Peyer's patch (tissue), 4 donors: ENCODE measurements around the gene GLO1. TPM values are rescaled to one million over a fixed set of nuclear protein-coding genes. Genes with fewer than 3 reads are reported as not detected.

Experiments
- DNase-seq, 3 donors: peaks; one replicate each; pipeline ENCODE4 v3.0.0-alpha.2; 2017 to 2019
- H3K27ac ChIP-seq, 4 donors: fragments of 200-600 bp; sonication (generic); one replicate each; pipeline ENCODE4 v1.5.1; 2016 to 2019
- H3K27me3 ChIP-seq, 2 donors: fragments of 200-600 bp; sonication (generic); one replicate each; pipeline ENCODE4 v1.5.1; 2019
- H3K36me3 ChIP-seq, 3 donors: fragments of 200-600 bp; sonication (generic); one replicate each; pipeline ENCODE4 v1.5.1; 2016 to 2019
- H3K4me1 ChIP-seq, 4 donors: fragments of 200-600 bp; sonication (generic); one replicate each; pipeline ENCODE4 v1.5.1; 2016 to 2019
- H3K4me3 ChIP-seq, 4 donors: fragments of 200-600 bp; sonication (generic); 1 replicate in 3 of 4; 2 replicates in 1 of 4; pipeline ENCODE4 v1.5.1; 2016 to 2019; ENCODE audit warnings: mild to moderate bottlenecking in 1 of 4
- H3K9me3 ChIP-seq, 4 donors: fragments of 200-600 bp; sonication (generic); one replicate each; pipeline ENCODE4 v1.5.1; 2016 to 2019; ENCODE audit warnings: mild to moderate bottlenecking in 1 of 4
- CTCF ChIP-seq, 6 experiments: fragments of 450-650 bp in 4 of 6; fragments of 200-600 bp in 2 of 6; sonication (generic) in 1 of 6; IDR thresholded peaks; one replicate each; pipeline ENCODE4 v1.5.1; 2017 to 2019; ENCODE audit warnings: antibody characterized with exemption in 6 of 6, mild to moderate bottlenecking in 3 of 6, moderate library complexity in 1 of 6
- POLR2A ChIP-seq, 2 donors: fragments of 450-650 bp; IDR thresholded peaks; one replicate each; pipeline ENCODE4 v1.5.1; 2017; ENCODE audit warnings: antibody characterized with exemption in 2 of 2, mild to moderate bottlenecking in 2 of 2, moderate library complexity in 2 of 2
- total RNA-seq, 4 donors: library from RNA; depleted of rRNA; stranded (reverse); fragments of >200 nt; gene quantifications; one replicate each; pipeline ENCODE4 v1.1.0, GENCODE V29; 2016

GLO1 gene
- total RNA-seq, 4 donors from 2014 or later: 62.1 to 190 (median 71.6) TPM

- no peak for TF ChIP-seq CTCF (IDR thresholded peaks at IDR 0.05)
- TF ChIP-seq POLR2A (IDR thresholded peaks at IDR 0.05): no peak
- Histone ChIP-seq H3K9me3 (no peaks in the 10 kb centered on the region), H3K4me3 (no peak overlapping the region), H3K27me3 (no peaks in the 10 kb centered on the region), H3K36me3 (no peaks in the 10 kb centered on the region), H3K4me1 (peaks cover 0 to 29% (median 0%) of the 10 kb centered on the region in 4 donors), H3K27ac (no peak overlapping the region)
- no peak for DNase-seq
Measured at GRCh38 chr6:38637756-38638155, 65.2 kb downstream of the GLO1 start.

GRCh38 chr6:38636027-38636426, 66.9 kb downstream of the GLO1 start:
- TF ChIP-seq CTCF (IDR thresholded peaks at IDR 0.05) (no peak), POLR2A (IDR thresholded peaks at IDR 0.05) (no peak)
- peaks cover 0 to 29% (median 0%) of the 10 kb centered on the region in 4 donors for H3K4me1 ChIP-seq
- no peak overlapping the region for H3K4me3 ChIP-seq

GRCh38 chr6:38634518-38634917, 68.4 kb downstream of the GLO1 start:
- no peak for DNase-seq
- Histone ChIP-seq H3K36me3 (no peaks in the 10 kb centered on the region), H3K4me1 (peaks cover 0 to 23% (median 0%) of the 10 kb centered on the region in 4 donors), H3K27me3 (no peaks in the 10 kb centered on the region), H3K4me3 (no peak overlapping the region), H3K27ac (no peak overlapping the region), H3K9me3 (no peaks in the 10 kb centered on the region)
- TF ChIP-seq POLR2A (IDR thresholded peaks at IDR 0.05) (no peak), CTCF (IDR thresholded peaks at IDR 0.05) (no peak)

More at GRCh38 chr6:38636027-38636426, 66.9 kb downstream of the GLO1 start:
- no peak overlapping the region for H3K27ac ChIP-seq
- DNase-seq: no peak
- H3K36me3 ChIP-seq: no peaks in the 10 kb centered on the region
- H3K9me3 ChIP-seq: no peaks in the 10 kb centered on the region
- no peaks in the 10 kb centered on the region for H3K27me3 ChIP-seq

GRCh38 chr6:38632490-38632889, 70.5 kb downstream of the GLO1 start:
- Histone ChIP-seq H3K4me3 (no peak overlapping the region), H3K27ac (no peak overlapping the region), H3K4me1 (peaks cover 0 to 15% (median 0%) of the 10 kb centered on the region in 4 donors), H3K36me3 (no peaks in the 10 kb centered on the region), H3K9me3 (no peaks in the 10 kb centered on the region), H3K27me3 (no peaks in the 10 kb centered on the region)
- no peak for DNase-seq
- TF ChIP-seq POLR2A (IDR thresholded peaks at IDR 0.05) (no peak), CTCF (IDR thresholded peaks at IDR 0.05) (no peak)

- no peaks in the 10 kb centered on the region for H3K36me3 ChIP-seq
- H3K4me3 ChIP-seq: no peak overlapping the region
- no peaks in the 10 kb centered on the region for H3K9me3 ChIP-seq
- DNase-seq: no peak
- H3K4me1 ChIP-seq: peaks cover 0 to 9% (median 0%) of the 10 kb centered on the region in 4 donors
- no peak for TF ChIP-seq CTCF (IDR thresholded peaks at IDR 0.05)
- TF ChIP-seq POLR2A (IDR thresholded peaks at IDR 0.05): no peak
- H3K27ac ChIP-seq: no peak overlapping the region
- no peaks in the 10 kb centered on the region for H3K27me3 ChIP-seq
Measured at GRCh38 chr6:38631186-38631783, 71.7 kb downstream of the GLO1 start.

Other genes with a start within 250 kb of the GLO1 start
- 10 to 100 TPM; 17.3 to 50.3 (median 37.8) TPM for gene BTBD9, start 63.2 kb downstream of the GLO1 start, total RNA-seq
- under 1 TPM in 1 of 4 donors, not detected in 3; 0.83 TPM for gene DNAH8, start 12.2 kb upstream of the GLO1 start, total RNA-seq